Measurements from ENCODE around the gene SYNGAP1.

Gene SYNGAP1

DNA sequence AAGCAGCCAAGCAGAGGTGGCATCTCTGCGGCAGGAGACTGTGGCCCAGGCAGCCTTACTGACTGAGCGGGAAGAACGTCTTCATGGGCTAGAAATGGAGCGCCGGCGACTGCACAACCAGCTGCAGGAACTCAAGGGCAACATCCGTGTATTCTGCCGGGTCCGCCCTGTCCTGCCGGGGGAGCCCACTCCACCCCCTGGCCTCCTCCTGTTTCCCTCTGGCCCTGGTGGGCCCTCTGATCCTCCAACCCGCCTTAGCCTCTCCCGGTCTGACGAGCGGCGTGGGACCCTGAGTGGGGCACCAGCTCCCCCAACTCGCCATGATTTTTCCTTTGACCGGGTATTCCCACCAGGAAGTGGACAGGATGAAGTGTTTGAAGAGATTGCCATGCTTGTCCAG lies 15.0 kb upstream of the SYNGAP1 start:
- no peak for DNase-seq (ENCODE audit: low read depth in 3 of 3)

DNA sequence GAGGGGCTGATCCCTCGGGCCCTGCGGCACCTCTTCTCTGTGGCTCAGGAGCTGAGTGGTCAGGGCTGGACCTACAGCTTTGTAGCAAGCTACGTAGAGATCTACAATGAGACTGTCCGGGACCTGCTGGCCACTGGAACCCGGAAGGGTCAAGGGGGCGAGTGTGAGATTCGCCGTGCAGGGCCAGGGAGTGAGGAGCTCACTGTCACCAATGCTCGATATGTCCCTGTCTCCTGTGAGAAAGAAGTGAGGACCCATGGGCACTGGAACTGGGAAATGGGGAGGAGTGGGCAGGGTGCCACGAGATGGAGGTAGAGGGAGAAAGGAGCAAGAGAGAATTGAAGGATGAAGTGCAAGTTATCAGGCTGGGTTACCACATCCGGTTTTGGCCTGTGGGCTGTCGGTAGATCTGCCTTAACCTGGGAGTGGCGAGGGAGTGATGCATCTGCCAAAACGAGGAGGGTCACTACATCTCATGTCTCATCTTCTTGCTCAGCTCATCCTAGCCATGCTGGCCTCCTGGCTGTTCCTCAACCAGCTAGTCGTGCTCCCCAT lies 14.4 kb upstream of the SYNGAP1 start:
- no peak for DNase-seq (ENCODE audit: low read depth in 3 of 3)

DNA sequence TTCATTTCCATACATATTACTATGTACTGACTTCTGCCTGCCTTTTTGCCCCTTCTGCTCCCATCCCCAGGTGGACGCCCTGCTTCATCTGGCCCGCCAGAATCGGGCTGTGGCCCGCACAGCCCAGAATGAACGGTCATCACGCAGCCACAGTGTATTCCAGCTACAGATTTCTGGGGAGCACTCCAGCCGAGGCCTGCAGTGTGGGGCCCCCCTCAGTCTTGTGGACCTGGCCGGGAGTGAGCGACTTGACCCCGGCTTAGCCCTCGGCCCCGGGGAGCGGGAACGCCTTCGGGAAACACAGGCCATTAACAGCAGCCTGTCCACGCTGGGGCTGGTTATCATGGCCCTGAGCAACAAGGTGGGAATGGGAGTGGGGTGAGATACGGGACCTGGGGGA lies 13.7 kb upstream of the SYNGAP1 start:
- DNase-seq (ENCODE audit: low read depth in 3 of 3) = no peak

- no peak for DNase-seq (ENCODE audit: low read depth in 3 of 3)
These were observed 12.6 kb upstream of the SYNGAP1 start for GRCh38 chr6:33407132-33407718.

DNA sequence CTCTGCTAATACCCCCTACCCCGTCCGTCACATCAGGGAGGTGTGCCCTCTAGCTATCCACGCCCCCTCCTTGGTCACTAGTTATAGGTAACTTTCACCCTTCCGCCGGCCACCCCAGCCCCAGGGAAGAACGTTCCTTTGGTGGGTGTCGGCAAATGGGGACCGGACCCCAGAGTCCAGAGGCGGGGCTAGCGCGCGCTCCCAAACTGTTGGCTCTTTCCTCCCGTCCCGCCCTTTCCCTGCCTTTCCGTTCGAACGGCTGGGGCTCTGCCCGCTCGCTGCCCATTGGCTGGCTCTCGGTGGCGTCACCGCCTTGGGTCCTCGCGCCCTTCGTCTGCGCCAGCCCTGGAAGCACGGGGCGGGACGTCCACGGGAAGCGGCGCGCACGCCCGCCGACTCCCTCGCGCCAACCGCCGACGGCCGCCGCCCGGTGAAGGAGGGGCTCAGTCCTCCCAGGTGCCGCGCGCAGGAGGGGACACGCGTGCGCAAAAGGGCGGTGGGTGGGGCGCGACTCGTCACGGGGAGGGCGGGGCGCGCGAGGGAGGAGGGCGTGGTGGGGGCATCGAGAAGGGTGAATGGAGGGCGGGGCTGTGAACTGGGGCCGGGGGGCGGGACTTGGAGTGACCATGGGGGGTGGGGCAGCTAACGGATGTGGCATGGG lies 9.7 kb upstream of the SYNGAP1 start:
- peak; percentile 92 to 97 (median 94) for DNase-seq (ENCODE audit: low read depth in 3 of 3)

DNA sequence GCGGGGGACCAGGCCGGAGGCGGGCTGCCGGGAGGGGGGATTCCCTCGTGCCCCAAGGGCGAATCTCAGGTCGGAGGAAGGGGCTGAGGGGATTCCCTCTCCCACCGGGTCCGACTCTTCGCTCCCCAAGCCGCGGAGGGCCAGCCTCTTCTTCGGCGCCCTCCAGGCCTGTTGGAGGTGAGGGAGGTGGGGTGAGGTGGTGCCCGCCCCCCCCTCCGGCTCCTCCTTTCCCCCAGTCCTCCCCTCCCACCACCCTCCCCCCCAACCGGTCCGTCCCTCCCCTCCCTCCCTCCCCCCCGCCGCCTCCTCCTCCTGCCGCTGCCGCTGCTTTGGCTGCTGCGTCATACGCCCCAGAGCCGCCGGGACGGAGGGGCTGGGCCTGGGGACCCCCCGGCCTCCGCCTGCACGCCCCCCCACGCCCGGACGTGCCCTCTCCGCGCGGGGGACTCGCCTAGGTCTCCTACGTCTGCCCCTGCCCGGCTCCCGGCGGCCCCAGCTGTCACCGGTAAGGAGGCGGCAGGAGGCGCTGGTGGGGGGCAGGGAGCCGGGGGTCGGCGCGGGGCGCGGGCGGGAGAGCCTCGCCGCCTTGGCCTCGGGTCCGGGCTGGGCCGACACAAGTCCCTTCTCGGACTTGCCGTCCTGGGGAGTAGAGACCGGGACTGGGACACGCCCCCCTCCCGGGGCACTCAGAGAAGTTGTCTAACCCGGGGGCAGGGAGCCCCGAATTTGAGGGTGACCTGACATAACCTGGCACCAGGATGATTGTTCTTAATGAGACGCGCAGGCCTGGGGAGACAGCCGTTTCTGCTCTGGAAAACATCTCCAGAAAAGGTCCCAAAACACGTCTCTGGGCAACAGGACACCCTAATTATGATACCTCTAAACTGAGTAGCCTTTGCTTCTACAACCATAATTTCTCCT lies 8.9 kb upstream of the SYNGAP1 start, which contains the start of gene PHF1:
PHF1 (plus strand) TSS at position 304 of the 921 bp plus-strand sequence. CDS start 1,250 bp downstream, outside the sequence.
- no peak for DNase-seq (ENCODE audit: low read depth in 3 of 3)

DNA sequence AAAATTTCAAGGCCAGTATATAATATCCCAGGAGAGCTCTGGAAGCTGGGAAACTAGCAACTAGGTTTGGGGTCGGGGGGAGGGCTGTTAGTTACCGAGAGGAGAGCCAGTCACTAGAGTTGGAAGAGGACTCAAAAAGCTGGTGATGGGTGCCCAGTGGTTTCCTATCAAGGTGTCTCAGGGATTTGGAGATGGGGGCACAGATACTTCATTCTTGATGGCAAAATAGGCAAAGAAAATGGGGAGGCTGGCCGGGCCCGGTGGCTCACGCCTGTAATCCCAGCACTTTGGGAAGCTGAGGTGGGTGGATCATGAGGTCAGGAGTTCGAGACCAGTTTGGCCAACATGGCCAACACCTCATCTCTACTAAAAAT lies 8.2 kb upstream of the SYNGAP1 start:
- no peak for DNase-seq (ENCODE audit: low read depth in 3 of 3)

GRCh38 chr6:33412140-33413009 lies 7.5 kb upstream of the SYNGAP1 start:
- no peak for DNase-seq (ENCODE audit: low read depth in 3 of 3)

GRCh38 chr6:33413241-33414120 lies 6.4 kb upstream of the SYNGAP1 start:
- DNase-seq (ENCODE audit: low read depth in 3 of 3) = no peak

DNA sequence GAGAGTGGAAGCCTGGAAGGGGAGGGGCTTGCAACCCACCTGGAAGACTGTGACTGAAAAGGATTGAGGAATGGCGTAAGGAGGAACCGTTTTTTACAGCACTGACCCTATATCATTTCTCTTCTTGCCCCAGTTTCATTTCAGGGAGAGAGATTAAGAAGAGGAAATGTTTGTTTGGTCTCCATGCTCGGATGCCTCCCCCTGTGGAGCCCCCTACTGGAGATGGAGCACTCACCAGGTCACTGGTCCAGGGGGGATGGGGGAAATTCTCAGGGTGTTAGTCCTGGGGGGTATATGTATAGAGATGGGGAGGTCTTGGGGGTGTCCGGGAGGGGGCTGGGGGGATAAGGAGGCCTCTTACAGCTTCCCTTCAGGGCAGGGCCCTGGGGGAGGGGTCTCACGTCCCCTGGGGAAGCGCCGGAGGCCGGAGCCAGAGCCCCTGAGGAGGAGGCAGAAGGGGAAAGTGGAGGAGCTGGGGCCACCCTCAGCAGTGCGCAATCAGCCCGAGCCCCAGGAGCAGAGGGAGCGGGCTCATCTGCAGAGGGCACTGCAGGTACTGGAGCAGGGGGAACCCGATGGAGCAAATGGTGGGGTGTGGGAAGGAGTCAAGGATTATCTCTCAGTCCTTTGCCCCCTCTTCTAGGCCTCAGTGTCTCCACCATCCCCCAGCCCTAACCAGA lies 5.1 kb upstream of the SYNGAP1 start:
- no peak for DNase-seq (ENCODE audit: low read depth in 3 of 3)

- no peak for DNase-seq (ENCODE audit: low read depth in 3 of 3)
These were observed 4.0 kb upstream of the SYNGAP1 start for GRCh38 chr6:33415831-33416230.

- DNase-seq (ENCODE audit: low read depth in 3 of 3) = no peak
These were observed 3.3 kb upstream of the SYNGAP1 start for GRCh38 chr6:33416386-33417127.

DNA sequence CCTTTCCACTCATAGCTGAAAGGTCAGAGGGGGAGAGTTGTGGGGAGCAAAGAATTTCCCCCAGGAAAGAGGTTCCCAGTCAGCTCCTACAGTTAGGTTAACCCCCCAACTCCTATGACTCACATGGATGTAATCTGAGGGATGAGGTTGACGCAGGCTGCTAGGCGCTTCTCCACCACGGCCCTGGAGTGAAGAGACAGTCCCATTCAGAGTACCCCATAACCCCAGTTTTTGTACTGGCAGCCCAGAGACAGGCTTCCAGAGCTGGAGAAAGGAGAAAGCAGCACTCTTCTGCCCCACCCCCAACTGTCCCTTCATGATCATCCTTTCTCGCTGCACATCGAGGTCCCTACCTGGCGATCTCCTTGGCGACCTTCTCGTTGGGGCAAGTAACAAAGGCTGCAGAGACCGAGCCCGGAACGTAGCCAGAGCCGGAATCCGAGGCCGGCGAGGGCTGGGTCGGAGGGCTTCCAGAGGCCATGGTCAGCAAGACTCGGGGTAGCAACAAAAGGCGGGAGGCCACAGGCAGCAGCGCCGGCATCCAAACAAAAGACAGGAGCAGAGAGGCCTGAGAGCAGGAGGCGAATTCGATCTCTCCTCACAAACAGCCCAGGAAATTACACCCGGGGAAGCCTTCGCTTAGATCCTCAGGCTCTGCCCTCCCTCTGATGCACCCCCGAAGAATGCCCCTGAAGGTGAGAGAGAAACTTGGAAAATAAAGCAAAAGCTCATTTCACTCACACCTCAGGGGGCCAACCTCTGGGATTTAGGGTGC lies 2.5 kb upstream of the SYNGAP1 start:
- DNase-seq (ENCODE audit: low read depth in 3 of 3) = no peak

GRCh38 chr6:33417903-33418689 lies 1.8 kb upstream of the SYNGAP1 start, which contains the start of gene CUTA:
TSS of gene CUTA (minus strand) at chr6:33418107. CDS start at chr6:33418000, 107 bp downstream.
- DNase-seq (ENCODE audit: low read depth in 3 of 3) = peak; percentile 94 to 98 (median 97)

- peak in 1 of 3 experiments; percentile 64 for DNase-seq (ENCODE audit: low read depth in 3 of 3)
These were observed 1.1 kb upstream of the SYNGAP1 start for GRCh38 chr6:33418690-33419291.

DNA sequence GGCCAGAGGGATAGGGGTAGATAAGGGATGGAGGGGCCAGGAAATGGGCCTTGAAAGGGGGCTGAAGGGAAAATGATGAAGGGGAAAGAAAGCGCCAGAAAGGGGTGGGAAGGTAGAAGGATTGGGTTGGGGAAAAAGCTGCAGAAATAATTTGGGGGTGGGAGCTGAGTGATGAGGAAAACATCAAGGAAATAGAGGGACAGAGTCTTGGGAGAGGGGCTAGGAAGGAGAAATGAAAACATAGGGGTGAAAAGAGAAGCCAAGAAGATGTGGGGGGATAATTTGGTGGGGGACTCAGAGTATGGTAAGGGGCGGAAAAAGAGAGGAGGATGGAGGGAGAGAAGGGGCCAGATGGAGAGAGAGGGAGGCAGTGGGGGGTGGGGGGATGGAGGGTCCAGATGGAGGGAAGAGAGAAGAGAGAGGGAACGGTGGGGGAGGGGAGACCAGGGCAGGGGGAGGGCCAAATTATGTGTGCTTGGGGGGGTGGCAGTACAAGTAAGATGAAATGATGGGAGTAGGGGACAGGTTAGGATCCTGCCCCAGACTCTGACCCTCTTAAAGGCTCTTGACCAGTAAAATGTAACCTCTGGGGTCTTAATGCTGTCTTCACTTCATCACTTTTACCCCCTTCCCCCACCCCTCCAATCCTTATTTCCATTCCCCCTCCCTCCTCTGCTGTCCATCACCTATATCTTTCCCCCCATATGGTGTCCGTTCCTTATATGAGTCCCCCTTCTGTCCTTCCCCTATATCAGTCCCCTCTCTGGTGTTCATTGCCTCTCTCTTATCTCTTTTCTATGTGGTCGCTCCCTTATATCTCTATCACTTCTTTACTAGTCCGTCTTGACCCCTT lies 852 bp downstream of the SYNGAP1 start:
- no peak for DNase-seq (ENCODE audit: low read depth in 3 of 3)

All from stimulated activated CD4-positive, alpha-beta T cell treated with anti-CD3 and anti-CD28 coated beads, TNF-alpha, amount 100 ng/mL, for 24 hours (primary cell).